Lung (tissue), 12 donors: ENCODE results near the gene SRRM4. TPM values are rescaled to one million over a fixed set of nuclear protein-coding genes. Genes with fewer than 3 reads are reported as not detected.

ENCODE experiments used
- ATAC-seq: fragments of 200-7000 bp; cut with Tn5 transposase; one replicate; pipeline ENCODE4 v1.9.1; 2020; ENCODE audit warnings: moderate number of reproducible peaks; ENCODE audit not compliant: insufficient read depth, low FRiP score
- DNase-seq, 3 donors: peaks; one replicate each; pipeline ENCODE4 v3.0.0-alpha.2; 2013 to 2017
- H3K27ac ChIP-seq, 2 donors: one replicate each; pipeline ENCODE4 v1.5.1; 2013; ENCODE audit warnings: mild to moderate bottlenecking in 2 of 2, moderate library complexity in 2 of 2, control low read depth in 1 of 2, inconsistent platforms in 1 of 2, low read depth in 1 of 2, low read length in 1 of 2
- H3K27me3 ChIP-seq, 3 donors: one replicate each; pipeline ENCODE4 v1.5.1; 2013; ENCODE audit warnings: low read length in 2 of 3; ENCODE audit not compliant: control insufficient read depth in 3 of 3, insufficient read depth in 3 of 3
- H3K36me3 ChIP-seq, 4 donors: one replicate each; pipeline ENCODE4 v1.5.1; 2013; ENCODE audit warnings: low read length in 4 of 4, mild to moderate bottlenecking in 1 of 4, moderate library complexity in 1 of 4; ENCODE audit not compliant: control insufficient read depth in 4 of 4, insufficient read depth in 4 of 4
- H3K4me1 ChIP-seq, 5 donors: one replicate each; pipeline ENCODE4 v1.5.1; 2013; ENCODE audit warnings: low read length in 5 of 5, mild to moderate bottlenecking in 2 of 5, moderate library complexity in 1 of 5; ENCODE audit not compliant: control insufficient read depth in 5 of 5, insufficient read depth in 5 of 5
- H3K4me3 ChIP-seq: one replicate; pipeline ENCODE4 v1.5.1; 2013; ENCODE audit warnings: mild to moderate bottlenecking, control low read depth, moderate library complexity
- H3K9ac ChIP-seq, 2 donors: one replicate each; pipeline ENCODE4 v1.5.1; 2013; ENCODE audit warnings: low read length in 2 of 2, control low read depth in 1 of 2; ENCODE audit not compliant: insufficient read depth in 1 of 2
- H3K9me3 ChIP-seq, 4 donors: one replicate each; pipeline ENCODE4 v1.5.1; 2013; ENCODE audit warnings: low read length in 3 of 4, mild to moderate bottlenecking in 1 of 4, moderate library complexity in 1 of 4; ENCODE audit not compliant: control insufficient read depth in 4 of 4, insufficient read depth in 3 of 4
- WGBS, 2 donors: extraction: QIAGEN DNeasy Blood & Tissue Kit; methylation state at CpG; one replicate each; pipeline ENCODE4 v1.1.7; 2013; 5-methylcytosine and 5-hydroxymethylcytosine counted together
- polyA plus RNA-seq, 2 donors: library from polyadenylated mRNA; stranded (reverse); fragments of 200-250 nt; gene quantifications; one replicate each; pipeline ENCODE4 v1.2.1, GENCODE V29; 2013
- total RNA-seq, 2 donors: library from RNA; depleted of rRNA in 1 of 2; stranded (reverse); fragments of >200 nt in 1 of 2; gene quantifications; one replicate each; pipeline ENCODE4 v1.2.1, GENCODE V29; 2014 to 2021
- TF ChIP-seq, protein P1 (sequence below): IDR thresholded peaks from 2 replicates; pipeline ENCODE4 v1.5.1; 2012; ENCODE audit warnings: mild to moderate bottlenecking; ENCODE audit errors: control extremely low read depth, extremely low read depth
- donor health status: control.
- donor health status: control.
- donor health status: Bipolar disorder and iron deficiency.
- donor health status: healthy.
- donor health status: DM: yes; HTN: yes; CAD: no.

Gene SRRM4
- total and polyA plus RNA-seq, 4 donors: 0.01 to 0.20 (median 0.03) TPM

DNA sequence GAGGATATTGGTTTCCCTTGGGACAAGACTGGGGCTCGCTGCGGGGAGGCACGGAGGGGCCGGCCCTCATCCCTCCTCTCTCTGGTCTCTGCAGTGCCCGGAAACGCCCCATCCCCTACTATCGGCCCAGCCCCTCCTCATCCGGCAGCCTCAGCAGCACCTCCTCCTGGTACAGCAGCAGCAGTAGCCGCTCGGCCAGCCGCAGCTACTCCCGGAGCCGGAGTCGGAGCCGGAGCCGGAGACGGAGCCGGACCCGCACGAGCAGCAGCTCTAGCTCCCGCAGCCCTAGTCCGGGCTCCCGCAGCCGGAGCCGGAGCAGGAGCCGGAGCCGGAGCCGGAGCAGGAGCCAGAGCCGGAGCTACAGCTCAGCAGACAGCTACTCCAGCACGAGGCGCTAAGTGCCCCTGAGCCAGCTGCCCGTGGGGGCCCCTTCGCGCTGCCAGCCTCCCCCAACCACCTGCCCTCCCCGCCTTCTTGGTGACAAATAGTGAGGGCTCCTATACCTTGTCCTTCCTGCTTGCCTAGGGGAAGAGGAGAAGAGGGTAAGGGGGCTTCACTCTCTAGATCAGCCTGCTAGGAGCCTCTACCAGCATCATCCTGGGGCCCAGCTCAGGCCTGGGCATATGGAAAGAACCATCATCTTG is 175.2 kb downstream of the SRRM4 start:
- H3K27ac ChIP-seq: no peak overlapping the region
- H3K4me3 ChIP-seq: no peak overlapping the region
- ATAC-seq: no peak
- 78 to 87% methylated on average over 35 of the region's 35 CpGs for WGBS, 2 donors
- H3K27me3 ChIP-seq: peaks cover 0 to 8% (median 0%) of the 10 kb centered on the region in 3 donors
- H3K9ac ChIP-seq: no peak overlapping the region
- H3K4me1 ChIP-seq: peaks cover 0 to 8% (median 0%) of the 10 kb centered on the region in 5 donors
- DNase-seq: no peak
- TF ChIP-seq, protein P1, sequence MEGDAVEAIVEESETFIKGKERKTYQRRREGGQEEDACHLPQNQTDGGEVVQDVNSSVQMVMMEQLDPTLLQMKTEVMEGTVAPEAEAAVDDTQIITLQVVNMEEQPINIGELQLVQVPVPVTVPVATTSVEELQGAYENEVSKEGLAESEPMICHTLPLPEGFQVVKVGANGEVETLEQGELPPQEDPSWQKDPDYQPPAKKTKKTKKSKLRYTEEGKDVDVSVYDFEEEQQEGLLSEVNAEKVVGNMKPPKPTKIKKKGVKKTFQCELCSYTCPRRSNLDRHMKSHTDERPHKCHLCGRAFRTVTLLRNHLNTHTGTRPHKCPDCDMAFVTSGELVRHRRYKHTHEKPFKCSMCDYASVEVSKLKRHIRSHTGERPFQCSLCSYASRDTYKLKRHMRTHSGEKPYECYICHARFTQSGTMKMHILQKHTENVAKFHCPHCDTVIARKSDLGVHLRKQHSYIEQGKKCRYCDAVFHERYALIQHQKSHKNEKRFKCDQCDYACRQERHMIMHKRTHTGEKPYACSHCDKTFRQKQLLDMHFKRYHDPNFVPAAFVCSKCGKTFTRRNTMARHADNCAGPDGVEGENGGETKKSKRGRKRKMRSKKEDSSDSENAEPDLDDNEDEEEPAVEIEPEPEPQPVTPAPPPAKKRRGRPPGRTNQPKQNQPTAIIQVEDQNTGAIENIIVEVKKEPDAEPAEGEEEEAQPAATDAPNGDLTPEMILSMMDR: no peak
- H3K36me3 ChIP-seq: no peaks in the 10 kb centered on the region
- peaks cover 0 to 4% (median 0%) of the 10 kb centered on the region in 4 donors for H3K9me3 ChIP-seq

DNA sequence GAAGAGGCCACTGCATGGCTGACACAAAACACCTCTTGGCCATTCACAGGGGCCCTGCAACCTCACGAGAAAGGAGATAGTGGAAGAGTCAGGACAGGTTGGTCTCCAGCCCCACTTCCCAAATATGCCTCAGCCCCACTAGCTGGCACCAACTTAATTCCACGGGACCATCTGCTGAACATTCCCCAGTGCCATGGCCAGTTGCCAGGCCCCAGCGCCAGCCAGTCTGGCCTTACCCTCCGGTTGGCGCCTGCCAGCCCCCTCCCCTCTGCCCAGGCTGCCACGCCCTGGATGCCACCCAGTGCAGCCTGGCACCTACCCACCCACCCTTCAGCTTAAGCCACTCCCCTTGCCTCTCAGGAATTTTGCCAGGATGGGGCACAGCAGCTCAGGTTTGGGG is 176.2 kb downstream of the SRRM4 start:
- peaks cover 0 to 8% (median 0%) of the 10 kb centered on the region in 5 donors for H3K4me1 ChIP-seq
- peaks cover 0 to 8% (median 0%) of the 10 kb centered on the region in 3 donors for H3K27me3 ChIP-seq
- DNase-seq: no peak
- ATAC-seq: no peak
- TF ChIP-seq, protein P1: no peak
- WGBS, 2 donors: 72 to 75% methylated on average over 6 of the region's 6 CpGs
- H3K4me3 ChIP-seq: no peak overlapping the region
- H3K9me3 ChIP-seq: peaks cover 0 to 2% (median 0%) of the 10 kb centered on the region in 4 donors
- no peak overlapping the region for H3K9ac ChIP-seq
- no peaks in the 10 kb centered on the region for H3K36me3 ChIP-seq
- H3K27ac ChIP-seq: no peak overlapping the region

DNA sequence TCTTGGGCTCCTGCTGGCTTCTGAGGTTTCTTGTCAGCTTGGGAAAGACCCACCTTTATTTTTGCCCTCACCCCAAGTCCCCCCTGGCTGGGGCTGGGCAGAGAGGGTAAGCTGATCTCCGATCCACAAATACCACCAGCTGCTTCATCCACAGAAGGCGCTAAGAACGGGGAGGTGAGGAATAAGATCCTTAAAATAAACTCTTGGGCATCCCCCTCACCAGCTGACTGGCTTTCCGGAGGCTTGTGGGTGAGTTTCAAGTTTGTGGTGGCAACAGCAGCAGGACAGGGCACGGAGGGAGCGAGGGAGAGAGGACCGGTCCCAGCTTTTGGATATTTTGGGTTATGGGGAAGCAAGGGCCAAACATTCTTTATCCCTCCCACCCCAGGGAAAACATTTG is 176.6 kb downstream of the SRRM4 start:
- H3K27me3 ChIP-seq: peaks cover 0 to 5% (median 0%) of the 10 kb centered on the region in 3 donors
- peaks cover 0 to 8% (median 0%) of the 10 kb centered on the region in 5 donors for H3K4me1 ChIP-seq
- no peak overlapping the region for H3K4me3 ChIP-seq
- H3K27ac ChIP-seq: peak overlapping the region in 1 of 2 donors; percentile 63
- peaks cover 0 to 2% (median 0%) of the 10 kb centered on the region in 4 donors for H3K9me3 ChIP-seq
- H3K36me3 ChIP-seq: no peaks in the 10 kb centered on the region
- ATAC-seq: no peak
- WGBS, 2 donors: 83 to 87% methylated on average over 7 of the region's 7 CpGs
- DNase-seq: no peak
- no peak overlapping the region for H3K9ac ChIP-seq
- TF ChIP-seq, protein P1: no peak
